ENCODE results near the gene TNK1.
"Not testable (repeated sequence)": the region's sequence is repeated elsewhere in the genome, so short reads cannot be mapped to it uniquely, and the experiment has no call there.

The TNK1 gene

GRCh38 chr17:7336240-7337175 is 44.4 kb upstream of the TNK1 start, which contains the start of gene ACAP1:
Gene ACAP1, plus strand, starts transcription at chr17:7336529. Its CDS starts 206 bp downstream, at chr17:7336735.
- TF ChIP-seq POLR2AphosphoS5 (IDR thresholded peaks at IDR 0.05; ENCODE audit: low read depth): no peak
- no peak for TF ChIP-seq SPI1 (IDR thresholded peaks at IDR 0.05; ENCODE audit: borderline replicate concordance, low read depth)
- TF ChIP-seq GABPA (IDR thresholded peaks at IDR 0.05; ENCODE audit: low read depth): no peak
- no peak for TF ChIP-seq CTCF (IDR thresholded peaks at IDR 0.05; ENCODE audit: insufficient read depth, low read length)
- no peak for TF ChIP-seq REST (IDR thresholded peaks at IDR 0.05; ENCODE audit: insufficient replicate concordance, low read depth)
- Histone ChIP-seq H3K27me3 (ENCODE audit: insufficient read depth, poor library complexity, severe bottlenecking) (no peaks in the 10 kb centered on the region), H3K27ac (replicated peaks) (peak within 1 kb of the TSS; percentile 92), H3K4me3 (replicated peaks; ENCODE audit: insufficient read depth, low read length) (peak within 1 kb of the TSS; percentile 64)
- peak; percentile 40 to 80 for DNase-seq (ENCODE audit: low read depth in 1 of 2, low spot score in 1 of 2)

GRCh38 chr17:7337600-7337999 is 43.3 kb upstream of the TNK1 start:
- not testable (repeated sequence) for DNase-seq (ENCODE audit: low read depth in 1 of 2, low spot score in 1 of 2); H3K27me3 ChIP-seq (ENCODE audit: insufficient read depth, poor library complexity, severe bottlenecking)
- peak; percentile 18; the same call in 1 of the 2 replicates for TF ChIP-seq SPI1 (IDR thresholded peaks at IDR 0.05; ENCODE audit: borderline replicate concordance, low read depth)
- H3K27ac ChIP-seq (replicated peaks): peak overlapping the region; percentile 92
- H3K4me3 ChIP-seq (replicated peaks; ENCODE audit: insufficient read depth, low read length): peak overlapping the region; percentile 64

GRCh38 chr17:7340179-7340578 is 40.7 kb upstream of the TNK1 start:
- DNase-seq (ENCODE audit: low read depth in 1 of 2, low spot score in 1 of 2): no peak
- TF ChIP-seq CTCF (IDR thresholded peaks at IDR 0.05; ENCODE audit: insufficient read depth, low read length) (no peak), POLR2AphosphoS5 (IDR thresholded peaks at IDR 0.05; ENCODE audit: low read depth) (no peak), GABPA (IDR thresholded peaks at IDR 0.05; ENCODE audit: low read depth) (no peak), REST (IDR thresholded peaks at IDR 0.05; ENCODE audit: insufficient replicate concordance, low read depth) (no peak), SPI1 (IDR thresholded peaks at IDR 0.05; ENCODE audit: borderline replicate concordance, low read depth) (no peak)

GRCh38 chr17:7341842-7342241 is 39.0 kb upstream of the TNK1 start:
- no peak for TF ChIP-seq POLR2AphosphoS5 (IDR thresholded peaks at IDR 0.05; ENCODE audit: low read depth)
- TF ChIP-seq GABPA (IDR thresholded peaks at IDR 0.05; ENCODE audit: low read depth): no peak
- TF ChIP-seq REST (IDR thresholded peaks at IDR 0.05; ENCODE audit: insufficient replicate concordance, low read depth): no peak
- no peak for TF ChIP-seq CTCF (IDR thresholded peaks at IDR 0.05; ENCODE audit: insufficient read depth, low read length)
- no peak for TF ChIP-seq SPI1 (IDR thresholded peaks at IDR 0.05; ENCODE audit: borderline replicate concordance, low read depth)
- no peak overlapping the region for H3K27ac ChIP-seq (replicated peaks)

More at GRCh38 chr17:7340179-7340578, 40.7 kb upstream of the TNK1 start:
- Histone ChIP-seq H3K4me3 (replicated peaks; ENCODE audit: insufficient read depth, low read length) (no peak overlapping the region), H3K27me3 (ENCODE audit: insufficient read depth, poor library complexity, severe bottlenecking) (no peaks in the 10 kb centered on the region), H3K27ac (replicated peaks) (no peak overlapping the region)

More at GRCh38 chr17:7341842-7342241, 39.0 kb upstream of the TNK1 start:
- H3K4me3 ChIP-seq (replicated peaks; ENCODE audit: insufficient read depth, low read length): no peak overlapping the region
- DNase-seq (ENCODE audit: low read depth in 1 of 2, low spot score in 1 of 2): no peak
- H3K27me3 ChIP-seq (ENCODE audit: insufficient read depth, poor library complexity, severe bottlenecking): no peaks in the 10 kb centered on the region

Data from HL-60 (cell line).